GM21423 (cell line): ENCODE data around the gene DOCK1.
"Not testable (repeated sequence)": the region's sequence is repeated elsewhere in the genome, so short reads cannot be mapped to it uniquely, and the experiment has no call there.

Experiments used
- ATAC-seq: cut with Tn5 transposase; IDR thresholded peaks from one replicate; pipeline ENCODE4 v1.9.1; 2021; ENCODE audit warnings: mild to moderate bottlenecking, moderate library complexity; ENCODE audit not compliant: unreplicated experiment

Gene DOCK1

DNA sequence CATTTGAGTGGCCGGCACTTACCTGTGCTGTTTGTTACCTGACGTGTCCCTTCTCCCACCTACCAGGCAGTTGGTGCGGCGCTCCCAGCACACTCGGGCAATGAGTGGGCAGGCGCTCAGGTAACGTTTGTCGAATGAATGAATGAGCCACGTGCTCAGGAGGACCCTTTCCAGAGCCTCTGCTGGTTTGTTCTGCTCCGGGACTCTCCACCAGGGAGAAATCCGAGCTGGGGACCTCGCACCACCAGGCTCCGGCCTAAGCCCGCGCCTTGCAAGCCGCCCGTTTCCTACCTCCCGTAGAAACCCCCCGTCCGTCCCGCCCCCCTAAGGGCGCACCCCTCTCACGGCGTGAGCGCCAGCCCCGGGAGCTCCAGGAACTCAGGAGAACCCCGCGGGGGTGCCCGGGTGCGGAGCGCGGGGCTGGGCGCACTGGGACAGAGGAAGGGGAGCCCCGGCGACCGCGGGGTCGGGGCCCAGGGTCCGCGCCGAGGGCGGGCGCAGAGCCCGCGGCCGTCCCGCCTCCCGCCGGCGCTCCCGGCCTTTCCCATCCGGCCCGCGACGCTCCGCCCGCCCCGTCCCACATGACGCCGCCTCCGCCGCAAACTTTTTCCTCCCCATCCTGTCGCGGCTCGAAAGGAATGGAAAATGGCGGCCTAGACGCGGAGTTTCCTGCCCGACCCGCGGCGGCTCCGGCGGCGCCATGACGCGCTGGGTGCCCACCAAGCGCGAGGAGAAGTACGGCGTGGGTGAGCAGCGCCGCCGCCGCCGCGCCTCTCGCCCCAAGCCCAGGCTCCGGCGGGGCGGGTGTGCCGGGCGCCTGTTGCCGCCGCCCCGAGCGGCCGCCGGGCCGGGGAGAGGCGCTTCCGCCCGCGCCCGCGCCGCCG is at the start of gene DOCK1:
DOCK1 (plus strand) TSS at position 611 of the 884 bp plus-strand sequence; CDS start at position 701, 90 bp downstream.
- ATAC-seq, result no peak

DNA sequence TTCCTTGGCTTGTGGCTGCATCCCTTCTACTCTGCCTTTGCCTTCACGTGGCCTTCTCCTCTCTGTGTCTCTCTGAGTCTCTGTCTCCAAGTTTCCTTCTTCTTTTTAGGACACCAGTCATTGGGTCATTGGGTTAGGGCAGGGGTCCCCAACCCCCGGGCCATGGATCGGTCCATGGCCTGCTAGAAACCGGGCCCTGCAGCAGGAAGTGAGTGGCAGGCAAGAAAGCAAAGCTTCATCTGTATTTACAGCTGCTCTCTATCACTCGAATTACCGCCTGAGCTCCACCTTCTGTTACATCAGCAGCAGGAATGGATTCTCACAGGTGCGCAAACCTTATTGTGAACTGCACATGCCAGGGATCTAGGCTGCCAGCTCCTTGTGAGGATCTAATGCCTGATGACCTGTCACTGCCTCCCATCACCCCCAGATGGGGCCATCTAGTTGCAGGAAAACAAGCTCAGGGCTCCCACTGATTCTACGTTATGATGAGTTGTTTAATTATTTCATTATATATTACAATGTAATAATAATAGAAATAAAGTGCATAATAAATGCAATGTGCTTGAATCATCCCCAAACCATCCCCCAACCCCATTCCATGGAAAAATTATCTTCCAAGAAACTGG is 47.9 kb upstream of the DOCK1 start:
- no peak for ATAC-seq

DNA sequence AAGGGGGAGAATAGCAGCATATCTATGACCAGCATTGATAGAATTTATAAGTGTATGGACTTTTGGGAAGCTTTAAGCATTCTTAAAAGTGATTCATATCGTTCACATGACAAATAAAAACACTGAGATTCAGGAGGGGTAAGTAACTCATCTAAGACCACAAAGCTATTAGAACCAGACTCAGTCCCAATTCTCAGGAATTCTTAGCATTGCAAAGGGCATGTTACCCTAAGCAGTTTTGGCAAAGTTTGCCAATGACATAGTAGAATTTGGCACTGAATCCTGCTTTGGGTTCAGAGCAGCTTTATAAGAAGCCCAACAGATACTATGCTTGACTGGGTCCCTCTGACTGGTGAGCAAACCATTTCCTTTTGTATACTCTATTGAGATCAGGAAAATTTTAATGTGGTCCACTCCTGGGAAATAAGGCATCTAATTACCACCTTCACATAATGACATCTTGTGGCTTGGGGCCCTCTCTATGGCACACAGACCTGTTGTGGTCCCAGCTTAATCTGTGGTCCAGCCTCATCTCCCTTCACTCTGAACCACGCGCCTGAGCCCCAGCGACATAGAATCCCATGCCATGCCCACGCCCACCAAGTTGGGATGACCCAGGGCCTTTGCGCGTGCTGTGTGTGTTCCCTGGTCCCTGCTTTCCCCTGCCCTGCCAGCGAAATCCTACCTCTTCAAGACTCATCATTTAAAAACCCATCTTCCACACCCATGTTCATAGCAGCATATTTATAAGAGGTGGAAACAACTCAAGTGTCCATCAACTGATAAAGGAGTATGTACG is 37.5 kb upstream of the DOCK1 start:
- no peak for ATAC-seq

DNA sequence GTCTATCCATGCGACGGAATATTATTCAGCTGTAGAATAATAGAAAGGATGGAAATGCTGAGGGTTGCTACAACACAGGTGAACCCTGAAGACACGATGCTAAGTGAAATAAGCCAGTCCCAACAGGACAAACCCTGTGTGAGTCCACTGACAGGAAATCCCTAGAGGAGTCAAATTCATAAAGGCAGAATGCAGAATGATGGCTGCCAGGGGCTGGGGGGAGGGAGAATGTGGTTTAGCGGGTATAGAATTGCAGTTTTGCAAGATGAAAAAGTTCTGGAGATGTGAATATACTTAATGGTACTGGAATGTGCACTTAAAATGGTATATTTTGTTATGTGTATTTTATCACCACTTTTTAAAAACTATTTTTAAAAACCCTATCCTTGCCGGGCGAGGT is 36.9 kb upstream of the DOCK1 start:
- no peak for ATAC-seq

DNA sequence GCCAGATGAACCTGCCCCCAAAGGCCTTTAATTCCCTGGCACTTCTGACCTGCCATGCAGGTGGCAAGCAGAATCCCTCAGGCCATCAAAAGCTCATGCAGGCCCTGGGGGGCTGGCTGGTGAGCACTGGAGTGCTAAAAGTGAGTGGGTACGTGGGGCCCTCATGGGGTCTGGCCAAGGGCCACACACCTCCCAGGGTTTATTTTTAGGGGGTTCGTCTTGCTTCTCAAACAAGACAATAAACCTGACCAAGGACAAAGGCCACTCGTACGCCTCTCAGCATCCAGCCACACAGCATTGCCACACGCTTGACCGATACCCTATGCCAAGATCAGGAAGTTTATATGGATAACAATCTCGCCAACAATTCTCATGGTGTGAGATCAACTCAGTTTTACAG is 33.1 kb upstream of the DOCK1 start:
- ATAC-seq, result no peak

DNA sequence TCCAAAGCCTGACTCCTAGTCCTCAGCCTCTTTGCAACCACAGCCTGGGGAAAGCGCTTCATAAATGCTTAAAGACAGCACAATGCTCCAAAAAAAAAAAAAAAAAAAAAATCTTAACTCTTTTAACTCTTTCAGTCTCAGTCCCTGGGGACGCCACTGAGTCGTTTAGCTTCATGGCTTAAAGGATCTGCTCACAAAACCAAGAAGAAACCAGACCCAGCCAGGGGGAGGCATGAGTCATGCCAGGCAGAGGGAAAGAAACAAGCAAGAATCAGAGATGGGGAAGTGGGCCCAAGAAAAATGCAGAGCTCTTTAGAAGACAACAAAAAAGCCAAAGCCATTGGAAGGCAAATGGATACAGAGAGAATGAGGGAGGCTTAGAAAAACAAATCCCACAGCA is 32.5 kb upstream of the DOCK1 start:
- no peak for ATAC-seq

DNA sequence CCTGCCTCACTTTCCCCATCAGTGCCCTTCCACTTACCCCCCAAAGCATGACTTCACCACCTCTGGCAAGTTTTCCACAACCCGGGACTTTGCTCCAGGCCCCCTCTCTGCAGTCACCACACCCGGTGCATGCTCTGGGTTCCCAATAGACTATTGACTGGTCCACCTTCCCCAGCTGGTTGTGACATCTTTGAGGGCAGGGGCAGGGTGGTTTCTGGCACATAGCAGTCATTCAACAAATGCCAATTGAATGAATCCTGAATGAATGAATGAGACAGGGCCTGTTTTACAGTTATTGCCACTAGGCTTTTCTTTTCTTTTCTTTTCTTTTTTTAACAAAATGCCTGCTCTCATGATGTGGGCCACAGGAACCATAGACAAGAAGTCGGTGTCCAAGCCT is 28.8 kb upstream of the DOCK1 start:
- ATAC-seq, result no peak

DNA sequence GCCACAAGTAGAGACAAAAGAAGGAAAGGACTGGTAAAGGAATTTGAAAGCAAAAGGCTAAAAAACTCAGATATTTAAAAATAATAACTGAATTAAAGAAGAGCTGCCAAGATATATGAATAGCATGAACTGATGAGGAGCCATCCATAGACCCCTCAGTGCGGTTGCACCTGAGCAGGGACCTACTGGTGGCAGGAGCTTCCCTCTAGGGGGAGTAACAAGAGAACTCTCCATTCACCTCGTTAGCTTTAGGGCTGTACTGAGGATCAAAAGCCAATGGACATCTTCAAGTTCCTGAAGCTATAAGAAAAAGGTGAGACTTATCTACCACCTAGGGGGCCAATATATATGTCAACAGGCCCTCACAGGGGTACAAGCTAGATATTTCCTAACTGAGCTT is 27.8 kb upstream of the DOCK1 start:
- ATAC-seq, result no peak

DNA sequence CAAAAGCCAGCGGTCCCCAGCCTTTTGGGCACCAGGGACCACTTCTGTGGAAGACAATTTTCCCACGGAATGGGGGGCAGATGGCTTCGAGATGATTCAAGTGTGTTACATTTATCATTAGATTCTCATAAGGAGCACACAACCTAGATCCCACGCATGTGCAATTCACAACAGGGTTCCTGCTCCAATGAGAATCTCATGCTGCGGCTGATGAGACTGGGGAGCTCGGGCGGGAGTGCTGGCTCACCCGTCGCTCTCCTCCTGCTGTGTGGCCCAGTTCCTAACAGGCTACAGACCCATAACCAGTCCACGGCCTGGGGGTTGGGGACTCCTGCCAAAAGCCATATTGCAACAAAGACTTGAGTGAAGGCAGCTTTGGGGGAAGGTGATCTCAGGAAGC is 26.6 kb upstream of the DOCK1 start:
- no peak for ATAC-seq

DNA sequence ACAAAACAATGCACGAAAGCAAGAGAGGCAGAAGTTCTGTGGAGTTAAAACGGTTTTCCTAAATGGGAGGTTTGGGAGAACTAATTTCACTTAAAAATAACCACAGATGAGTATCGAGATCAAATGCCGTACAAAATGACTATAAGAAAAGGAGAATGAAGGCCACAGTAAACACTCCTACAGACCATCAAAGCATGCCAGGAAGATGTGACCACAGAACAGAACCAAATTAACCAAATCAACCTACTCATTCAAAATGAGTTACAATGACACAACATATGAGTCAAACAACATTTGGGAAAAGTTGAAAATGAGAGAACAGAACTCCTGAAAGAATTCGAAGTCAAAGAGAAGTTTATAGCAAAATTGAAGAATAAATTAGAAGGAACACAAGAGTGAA is 24.3 kb upstream of the DOCK1 start:
- no peak for ATAC-seq

DNA sequence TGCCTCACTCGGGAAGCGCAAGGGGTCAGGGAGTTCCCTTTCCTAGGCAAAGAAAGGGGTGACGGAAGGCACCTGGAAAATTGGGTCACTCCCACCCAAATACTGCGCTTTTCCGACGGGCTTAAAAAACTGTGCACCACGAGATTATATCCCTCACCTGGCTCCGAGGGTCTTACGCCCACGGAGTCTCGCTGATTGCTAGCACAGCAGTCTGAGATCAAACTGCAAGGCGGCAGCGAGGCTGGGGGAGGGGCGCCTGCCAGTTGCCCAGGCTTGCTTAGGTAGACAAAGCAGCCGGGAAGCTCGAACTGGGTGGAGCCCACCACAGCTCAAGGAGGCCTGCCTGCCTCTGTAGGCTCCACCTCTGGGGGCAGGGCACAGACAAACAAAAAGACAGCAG is 23.2 kb upstream of the DOCK1 start:
- ATAC-seq, result not testable (repeated sequence)

DNA sequence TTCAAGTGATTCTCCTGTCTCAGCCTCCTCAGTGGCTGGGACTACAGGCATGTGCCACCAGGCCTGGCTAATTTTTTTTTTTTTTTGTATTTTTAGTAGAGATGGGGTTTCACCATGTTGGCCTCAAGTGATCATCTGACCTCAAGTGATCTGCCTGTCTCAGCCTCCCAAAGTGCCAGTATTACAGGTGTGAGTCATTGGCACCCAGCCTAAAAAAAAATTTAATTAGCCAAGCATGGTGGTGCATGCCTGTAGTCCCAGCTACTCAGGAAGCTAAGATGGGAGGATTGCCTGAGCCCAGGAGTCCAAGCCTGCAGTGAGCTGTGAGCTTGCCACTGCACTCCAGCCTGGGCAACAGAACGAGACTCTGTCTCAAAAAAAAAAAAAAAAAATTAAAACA is 16.8 kb upstream of the DOCK1 start:
- not testable (repeated sequence) for ATAC-seq

DNA sequence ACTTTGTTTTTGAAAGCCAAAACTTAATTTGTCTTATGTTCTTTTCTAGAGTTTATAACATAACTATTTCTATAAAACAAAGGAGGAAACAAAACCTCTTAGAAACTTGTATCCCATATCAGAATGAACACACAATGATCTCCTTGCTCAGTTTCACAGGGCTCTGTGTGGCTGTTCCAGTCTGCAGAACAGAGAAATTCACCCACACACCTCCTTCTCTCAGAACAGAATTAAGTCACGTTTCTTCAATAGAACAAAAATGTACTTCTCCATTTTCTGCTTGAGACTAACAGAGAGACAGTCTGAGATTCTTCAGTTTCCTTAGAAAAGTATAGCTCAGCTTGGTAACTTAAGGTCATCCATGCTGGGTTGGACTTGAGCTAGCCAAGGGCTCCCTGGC is 15.8 kb upstream of the DOCK1 start:
- ATAC-seq, result no peak

DNA sequence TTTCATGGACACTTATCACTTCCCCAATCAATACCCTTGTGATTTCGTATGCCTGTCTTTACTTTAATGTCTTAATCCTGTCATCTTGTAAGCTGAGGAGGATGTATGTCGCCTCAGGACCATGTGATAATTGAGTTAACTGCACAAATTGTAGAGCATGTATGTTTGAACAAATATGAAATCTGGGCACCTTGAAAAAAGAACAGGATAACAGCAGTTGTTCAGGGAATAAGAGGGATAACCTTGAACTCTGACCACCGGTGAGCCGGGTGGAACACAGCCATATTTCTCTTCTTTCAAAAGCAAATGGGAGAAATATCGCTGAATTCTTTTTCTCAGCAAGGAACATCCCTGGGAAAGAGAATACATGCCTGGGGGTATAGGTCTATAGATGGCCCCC is 14.4 kb upstream of the DOCK1 start:
- not testable (repeated sequence) for ATAC-seq

DNA sequence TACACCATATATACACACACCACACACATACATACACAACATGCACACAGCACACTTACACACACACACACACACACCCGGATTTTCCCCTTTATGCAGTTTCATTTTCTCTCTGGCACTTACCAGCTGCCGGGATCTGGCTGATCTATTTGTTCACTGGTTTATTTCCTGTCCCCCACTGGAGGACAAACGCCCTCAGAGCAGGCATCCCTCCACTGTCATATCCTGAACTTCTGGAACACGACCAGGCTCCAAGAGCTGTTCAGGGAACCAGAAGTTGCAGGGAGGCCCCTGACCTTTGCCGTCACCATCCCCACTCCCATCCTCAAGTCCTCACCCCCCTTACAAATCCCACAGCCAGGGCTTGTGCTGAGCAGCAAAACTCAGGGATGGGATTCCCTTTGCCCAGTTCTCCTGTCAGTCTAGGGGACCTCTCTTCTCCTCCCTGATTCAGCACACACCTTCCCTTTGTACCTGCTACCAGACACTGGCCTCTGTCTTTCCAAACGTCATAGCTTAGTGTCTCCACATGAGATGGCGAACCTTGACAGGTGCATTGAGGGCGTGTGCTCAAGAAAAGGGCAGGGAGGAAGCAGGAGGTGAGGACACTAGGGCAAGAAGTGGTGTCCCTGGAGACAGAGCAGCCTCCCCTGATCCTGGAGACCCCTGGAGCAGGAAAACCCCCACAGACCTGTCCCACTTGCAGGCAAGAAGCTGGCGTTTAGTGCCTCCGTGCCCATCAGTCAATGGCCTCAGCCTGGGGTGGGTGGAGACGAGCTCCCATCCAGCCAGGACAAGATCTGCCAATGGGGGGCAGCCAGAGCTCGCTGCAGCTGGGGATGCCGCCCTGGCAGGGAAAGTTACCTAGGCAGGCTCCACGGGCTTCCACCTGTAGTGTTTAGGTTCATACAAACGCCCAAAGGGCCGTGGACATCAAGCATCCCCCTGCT is 12.7 kb upstream of the DOCK1 start:
- ATAC-seq, result no peak

DNA sequence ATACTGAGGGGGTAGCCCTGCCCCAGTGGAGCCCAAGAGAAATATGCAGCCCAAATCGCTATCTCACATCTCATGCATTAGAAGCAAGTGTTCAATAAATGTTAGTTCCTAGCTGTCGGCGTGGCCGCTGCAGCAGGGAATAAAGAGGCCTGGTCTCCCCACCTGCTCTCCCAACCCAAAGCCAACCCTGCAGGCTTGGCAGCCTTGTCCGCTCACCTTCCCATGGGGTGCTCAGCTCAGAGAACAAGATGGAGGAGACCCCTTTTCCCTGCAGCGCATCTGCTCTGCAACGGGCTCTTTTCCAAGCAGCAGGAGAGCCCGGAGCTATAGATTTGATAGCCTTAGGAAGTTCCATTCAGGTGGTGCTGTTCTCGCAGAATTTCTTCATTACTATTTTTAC is 12.0 kb upstream of the DOCK1 start:
- no peak for ATAC-seq

DNA sequence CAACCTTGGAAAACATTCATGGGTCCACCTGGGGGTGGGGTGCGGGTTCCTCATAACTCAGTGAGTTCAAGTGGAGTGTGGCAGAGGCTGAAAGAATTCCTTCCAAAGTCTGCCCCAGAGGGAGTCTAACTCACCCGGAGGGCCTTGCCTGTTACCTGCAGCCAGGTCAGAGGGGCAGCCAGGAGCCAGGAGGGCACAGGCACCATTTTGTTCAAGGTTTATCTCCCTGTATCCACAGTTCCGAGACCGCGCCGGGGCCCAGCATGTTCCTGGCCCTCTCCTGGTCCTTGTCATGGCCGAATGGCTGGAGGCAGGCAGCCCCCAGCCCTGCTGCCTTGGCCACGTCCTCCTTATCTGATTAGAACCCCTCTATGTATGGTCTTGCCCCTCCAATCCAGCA is 11.4 kb upstream of the DOCK1 start:
- no peak for ATAC-seq

DNA sequence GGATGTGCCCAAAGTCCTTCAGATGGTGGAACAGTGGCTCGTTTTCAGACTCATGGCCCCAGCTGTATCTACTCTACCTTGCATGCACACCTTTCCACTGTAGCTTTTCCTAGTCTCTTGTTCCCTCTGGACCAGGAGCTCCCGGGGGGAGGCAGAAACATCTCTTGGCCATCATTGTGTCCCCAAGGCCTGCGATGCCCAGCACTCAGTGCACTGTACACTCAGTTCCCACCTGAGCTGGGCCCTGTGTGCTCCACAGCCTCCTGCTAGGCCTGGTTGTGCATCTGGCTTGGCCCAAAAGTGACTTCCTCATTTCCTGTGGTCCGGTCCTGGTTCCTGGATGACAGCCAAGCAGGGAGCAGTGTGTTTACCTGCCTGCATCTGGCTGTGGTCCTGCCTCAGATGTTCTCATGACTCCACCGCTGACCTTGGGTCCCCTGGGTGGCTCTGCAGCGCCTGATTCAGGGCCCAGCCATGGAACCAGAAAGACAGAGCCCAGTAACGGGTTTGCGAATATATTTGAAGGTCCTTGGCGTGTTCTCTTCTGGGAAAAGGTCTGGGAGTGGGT is 9.9 kb upstream of the DOCK1 start:
- ATAC-seq, result no peak

DNA sequence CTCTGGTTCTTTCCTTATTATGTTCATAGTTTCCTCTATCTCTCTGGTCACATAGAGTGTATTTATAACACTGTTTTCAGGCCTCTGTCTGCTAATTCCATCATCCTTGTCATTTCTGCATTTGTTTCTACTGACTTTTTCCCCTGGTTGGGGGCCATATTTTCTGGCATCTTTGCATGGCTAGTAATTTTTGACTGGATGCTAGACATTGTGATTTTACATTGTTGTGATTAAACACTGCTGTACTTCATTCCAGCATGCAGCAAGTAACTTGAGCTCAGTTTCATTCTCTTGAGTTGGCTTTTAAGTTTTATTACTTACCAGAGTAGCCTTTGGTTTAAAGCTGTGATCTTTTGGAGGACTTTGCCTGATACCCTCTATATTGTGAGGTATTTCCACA is 6.8 kb upstream of the DOCK1 start:
- no peak for ATAC-seq

DNA sequence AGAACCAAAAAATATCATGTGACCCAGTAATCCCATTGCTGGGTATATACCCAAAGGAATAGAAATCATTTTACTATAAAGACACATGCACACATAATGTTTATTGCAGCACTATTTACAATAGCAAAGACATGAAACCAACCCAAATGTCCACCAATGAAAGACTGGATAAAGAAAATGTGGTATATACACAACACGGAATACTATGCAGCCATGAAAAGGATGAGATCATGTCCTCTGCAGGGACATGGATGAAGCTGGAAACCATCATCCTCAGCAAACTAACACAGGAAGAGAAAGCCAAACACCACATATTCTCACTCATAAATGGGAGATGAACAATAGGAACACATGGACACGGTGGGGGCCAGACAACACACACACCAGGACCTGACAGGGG is 5.7 kb upstream of the DOCK1 start:
- ATAC-seq, result not testable (repeated sequence)
